ENCODE results near the gene DYRK3.

- no peak for TF ChIP-seq CTCF (IDR thresholded peaks at IDR 0.05)
- no peak for TF ChIP-seq POLR2A (IDR thresholded peaks at IDR 0.05)
Measured at GRCh38 chr1:206666031-206666561, 30.8 kb downstream of the DYRK3 start.

All from thyroid gland (tissue), 4 donors.